GM13976 (cell line): ENCODE results near the gene ZMYM2.

ENCODE experiments used
- DNase-seq: peaks from one replicate; pipeline ENCODE4 v3.0.0; 2012; ENCODE audit warnings: low spot score
- CTCF ChIP-seq: IDR thresholded peaks from 2 replicates; pipeline ENCODE4 v1.5.1; 2012; ENCODE audit warnings: borderline replicate concordance, mild to moderate bottlenecking; ENCODE audit not compliant: insufficient read depth; ENCODE audit errors: extremely low read depth, missing control alignments, control extremely low read depth
- in situ Hi-C: fragments of 300-500 bp; cut with MboI; formaldehyde crosslinking; loops from one replicate; pipeline ENCODE4 v1.12.0; 2022; ENCODE audit warnings: low sequenced_read_pairs, mixed read lengths, inconsistent platforms; ENCODE audit not compliant: unreplicated experiment

Gene ZMYM2

DNA sequence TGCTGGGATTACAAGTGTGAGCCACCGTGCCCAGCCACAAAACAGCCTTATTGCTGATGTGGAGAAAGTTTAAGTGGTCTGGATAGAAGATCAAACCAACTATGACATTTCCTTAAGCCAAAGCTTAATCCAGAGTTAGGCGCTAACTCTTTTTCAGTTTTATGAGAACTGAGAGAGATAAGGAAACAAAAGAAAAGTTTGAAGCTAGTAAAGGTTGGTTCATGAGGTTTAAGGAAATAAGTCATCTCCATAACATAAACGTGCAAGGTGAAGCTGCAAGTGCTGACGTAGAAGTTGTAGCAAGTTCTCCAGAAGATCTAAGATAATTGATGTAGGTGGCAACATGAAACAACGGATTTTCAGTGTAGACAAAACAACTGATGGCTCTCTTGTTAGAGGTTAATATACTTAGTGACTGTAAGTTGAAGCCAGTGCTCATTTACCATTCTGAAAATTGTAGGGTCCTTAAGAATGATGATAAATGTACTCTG, 41.6 kb downstream of the ZMYM2 start:
- TF ChIP-seq CTCF: no peak
- in situ Hi-C loops: no loop called here
- DNase-seq: no peak

DNA sequence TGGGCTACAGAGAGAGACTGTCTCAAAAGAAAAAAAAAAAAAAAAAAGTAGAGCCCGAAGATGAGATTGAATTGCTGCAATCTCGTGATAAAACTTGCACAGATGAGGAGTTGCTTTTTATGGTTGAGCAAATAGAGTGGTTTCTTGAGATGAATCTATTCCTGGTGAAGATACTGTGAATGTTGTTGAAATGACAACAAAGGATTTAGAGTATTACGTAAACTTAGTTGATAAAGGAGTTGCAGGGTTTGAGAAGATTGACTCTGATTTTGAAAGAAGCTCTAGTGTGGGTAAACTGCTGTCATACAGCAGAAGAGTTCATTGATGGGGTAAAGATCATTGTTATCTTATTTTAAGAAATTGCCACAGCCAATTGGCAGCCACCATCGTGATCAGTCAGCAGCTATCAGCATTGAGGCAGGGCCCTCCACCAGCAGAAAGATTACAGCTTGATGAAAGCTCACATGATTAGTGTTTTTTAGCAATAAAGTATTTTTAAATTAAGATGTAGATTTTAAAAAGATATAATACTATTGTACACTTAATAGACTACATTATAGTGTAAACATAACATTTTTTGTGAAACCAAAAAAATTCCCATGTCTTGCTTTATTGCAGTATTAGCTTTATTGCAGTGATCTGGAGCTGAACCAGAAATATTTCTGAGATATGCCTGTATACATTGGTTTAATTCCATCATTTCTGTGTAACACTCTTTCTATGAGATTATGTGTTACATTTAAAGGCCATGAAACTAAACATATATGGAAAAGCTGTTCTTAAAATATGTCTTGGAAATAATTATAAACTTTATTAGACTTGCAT, 43.1 kb downstream of the ZMYM2 start:
- in situ Hi-C loops: no loop called here
- TF ChIP-seq CTCF: no peak
- DNase-seq: no peak

- no peak for TF ChIP-seq CTCF
- in situ Hi-C loops: no loop called here
- DNase-seq: no peak
These were observed 44.3 kb downstream of the ZMYM2 start for GRCh38 chr13:20002787-20003186.

GRCh38 chr13:20006206-20006605, 47.7 kb downstream of the ZMYM2 start:
- DNase-seq: no peak
- in situ Hi-C loops: no loop called here
- TF ChIP-seq CTCF: no peak

DNA sequence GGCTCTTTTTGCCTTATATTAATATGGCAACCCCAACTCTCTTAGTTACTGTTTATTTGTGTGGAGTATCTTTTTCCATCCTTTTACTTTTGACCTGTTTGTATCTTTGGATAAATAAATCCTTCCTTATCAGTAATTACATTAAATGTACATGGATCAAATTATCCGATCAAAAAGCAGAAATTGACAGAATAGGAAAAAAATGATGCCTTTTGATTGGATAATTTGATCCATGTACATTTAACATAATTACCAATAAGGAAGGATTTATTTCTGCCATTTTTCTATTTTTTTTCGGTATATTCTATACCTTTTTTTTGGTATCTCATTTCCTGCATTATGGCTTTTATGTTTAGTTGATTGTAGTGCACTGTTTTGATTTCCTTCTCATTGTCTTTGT, 57.2 kb downstream of the ZMYM2 start:
- DNase-seq: no peak
- no peak for TF ChIP-seq CTCF
- in situ Hi-C loops: no loop called here

DNA sequence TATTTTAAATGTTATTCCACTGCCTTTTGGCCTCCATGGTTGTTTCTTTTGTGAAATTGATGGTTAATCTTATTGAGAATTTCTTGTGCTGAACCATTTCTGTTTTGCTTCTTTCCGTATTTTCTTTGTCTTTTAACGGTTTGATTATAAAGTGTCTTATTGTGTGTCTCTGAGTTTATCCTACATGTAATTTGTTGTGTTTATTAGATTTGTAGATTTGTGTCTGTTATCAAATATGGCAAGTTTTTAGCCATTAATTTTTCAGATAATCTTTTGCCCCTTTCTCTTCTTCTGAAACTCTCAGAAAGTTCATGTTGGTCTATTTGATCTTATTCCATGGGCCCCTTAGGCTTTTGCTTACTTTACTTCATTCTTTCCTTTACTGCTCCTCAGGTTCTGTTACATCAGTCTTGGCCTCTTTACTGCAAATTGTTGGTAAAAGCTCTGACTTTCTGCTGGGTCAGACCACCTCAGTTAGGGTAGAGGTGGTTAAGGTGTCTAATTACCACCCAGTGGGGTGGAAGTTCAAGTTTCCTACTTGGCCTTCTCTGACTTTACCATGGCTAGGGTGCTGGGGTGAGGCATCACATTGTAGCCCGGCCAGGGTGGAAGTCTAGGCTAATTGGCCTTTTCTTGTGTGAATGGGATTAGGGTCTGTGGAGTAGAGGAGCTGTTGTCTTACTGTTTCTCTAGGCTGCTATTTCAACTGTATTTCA, 58.3 kb downstream of the ZMYM2 start:
- DNase-seq: no peak
- no peak for TF ChIP-seq CTCF
- in situ Hi-C loops: no loop called here
